ENCODE data around the gene IGF2BP3.
"Not testable (repeated sequence)": the region's sequence is repeated elsewhere in the genome, so short reads cannot be mapped to it uniquely, and the experiment has no call there.

The IGF2BP3 gene

GRCh38 chr7:23470330-23471105 is at the start of gene IGF2BP3:
IGF2BP3 (minus strand) TSS chr7:23470491; CDS start chr7:23470110, 381 bp downstream.
- peak; percentile 53 for DNase-seq (ENCODE audit: low spot score)

- DNase-seq (ENCODE audit: low spot score) = no peak
These were observed 44.5 kb upstream of the IGF2BP3 start for GRCh38 chr7:23514755-23515154.

- not testable (repeated sequence) for DNase-seq (ENCODE audit: low spot score)
These were observed 43.5 kb upstream of the IGF2BP3 start for GRCh38 chr7:23513746-23514145.

DNA sequence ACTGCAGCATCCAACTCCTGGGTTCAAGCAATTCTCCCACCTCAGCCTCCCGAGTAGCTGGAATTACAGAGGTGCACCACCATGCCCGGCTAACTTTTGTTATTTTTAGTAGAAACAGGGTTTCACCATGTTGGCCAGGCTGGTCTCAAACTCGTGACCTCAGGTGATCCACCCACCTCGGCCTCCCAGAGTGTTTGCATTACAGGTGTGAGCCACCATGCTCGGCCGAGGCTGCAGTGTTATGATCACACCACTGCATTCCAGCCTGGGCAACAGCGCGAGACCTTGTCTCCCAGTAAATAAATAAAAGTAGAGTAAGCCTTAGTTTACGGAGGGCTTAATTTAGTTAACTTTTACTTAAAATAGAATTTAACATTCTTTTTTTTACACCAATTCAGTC is 23.7 kb upstream of the IGF2BP3 start:
- no peak for DNase-seq (ENCODE audit: low spot score)

DNA sequence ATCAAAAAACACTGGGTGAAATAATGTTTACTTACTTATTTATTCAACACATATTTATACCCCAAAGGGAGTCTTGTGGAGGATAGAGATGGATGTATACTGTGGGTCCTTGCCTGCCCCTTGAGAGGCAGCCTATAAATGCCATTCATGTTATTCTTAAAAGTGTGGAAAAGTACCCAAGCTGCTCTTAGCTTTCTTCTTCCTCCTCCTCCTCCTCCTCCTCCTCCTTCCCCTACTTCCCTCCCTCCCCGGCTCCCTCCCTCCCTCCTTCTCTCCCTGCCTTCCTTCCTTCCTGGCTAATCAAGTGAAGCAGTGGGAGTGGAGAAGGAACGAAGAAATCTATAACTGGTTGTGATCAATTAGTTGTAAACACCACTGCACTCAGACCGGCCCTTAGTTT is 21.2 kb upstream of the IGF2BP3 start:
- no peak for DNase-seq (ENCODE audit: low spot score)

- DNase-seq (ENCODE audit: low spot score) = peak; percentile 72
These were observed 20.3 kb upstream of the IGF2BP3 start for GRCh38 chr7:23490357-23491135.

GRCh38 chr7:23488714-23489113 is 18.4 kb upstream of the IGF2BP3 start:
- not testable (repeated sequence) for DNase-seq (ENCODE audit: low spot score)

- no peak for DNase-seq (ENCODE audit: low spot score)
These were observed 17.4 kb upstream of the IGF2BP3 start for GRCh38 chr7:23487670-23488069.

- no peak for DNase-seq (ENCODE audit: low spot score)
These were observed 15.9 kb upstream of the IGF2BP3 start for GRCh38 chr7:23486002-23486773.

DNA sequence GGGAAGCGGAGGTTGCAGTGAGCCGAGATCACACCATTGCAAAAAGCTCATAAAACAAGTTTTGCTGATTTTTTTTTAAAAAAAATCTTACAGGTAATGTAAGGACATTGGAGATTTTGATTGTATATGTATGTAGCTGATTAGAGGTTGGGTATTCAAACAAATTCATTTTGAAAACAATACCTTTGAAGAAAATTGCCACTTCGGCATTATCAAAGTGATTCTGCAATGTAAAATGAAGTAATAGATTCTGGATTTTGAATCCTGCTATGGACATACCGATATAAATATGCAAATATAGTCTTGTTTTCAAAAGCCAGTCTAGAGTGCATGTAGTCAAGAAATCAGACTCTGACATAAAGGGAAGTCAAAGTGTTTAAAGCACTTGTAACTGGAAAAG is 12.4 kb upstream of the IGF2BP3 start:
- DNase-seq (ENCODE audit: low spot score) = no peak

DNA sequence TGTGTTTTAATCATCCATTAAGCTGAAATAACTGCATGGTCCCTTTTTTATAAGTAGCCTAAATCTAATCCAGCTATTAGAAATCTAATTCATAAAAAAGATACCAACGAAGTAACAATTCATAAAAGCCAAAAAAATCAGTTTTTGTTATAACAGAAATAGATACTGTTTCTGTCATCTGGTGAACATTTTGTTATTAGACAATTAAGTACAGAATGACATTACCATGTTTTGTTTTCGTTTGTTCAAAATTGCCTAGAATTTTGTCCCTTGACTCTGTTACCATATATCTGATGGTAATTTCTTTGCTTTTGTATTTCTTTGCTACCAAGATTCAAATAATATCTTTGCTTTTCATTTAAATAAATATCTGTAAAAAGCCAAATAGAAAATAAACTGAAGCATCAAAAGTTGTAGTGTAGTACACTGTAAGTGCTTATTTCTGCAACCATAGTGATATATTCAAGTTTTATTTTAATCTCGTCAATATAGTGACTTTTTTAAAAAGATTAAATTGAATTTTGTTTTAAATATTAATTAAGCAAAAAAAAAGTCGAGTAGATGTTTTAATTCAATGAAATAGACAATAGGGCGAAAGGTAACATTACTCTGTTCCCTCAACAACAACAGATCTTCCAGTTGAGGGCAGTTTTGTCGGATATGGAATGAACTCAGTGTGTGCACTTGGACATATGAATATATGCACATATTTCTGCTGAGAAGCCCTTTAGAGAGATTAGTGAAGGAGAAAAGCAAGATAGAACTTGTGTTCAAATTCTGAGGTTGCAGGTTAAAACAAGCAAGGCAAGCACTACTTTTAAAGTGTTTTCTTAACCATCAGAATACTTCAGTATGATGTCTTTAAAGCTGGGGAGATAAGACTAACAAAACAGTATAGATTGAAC is 7.9 kb upstream of the IGF2BP3 start:
- DNase-seq (ENCODE audit: low spot score) = no peak

DNA sequence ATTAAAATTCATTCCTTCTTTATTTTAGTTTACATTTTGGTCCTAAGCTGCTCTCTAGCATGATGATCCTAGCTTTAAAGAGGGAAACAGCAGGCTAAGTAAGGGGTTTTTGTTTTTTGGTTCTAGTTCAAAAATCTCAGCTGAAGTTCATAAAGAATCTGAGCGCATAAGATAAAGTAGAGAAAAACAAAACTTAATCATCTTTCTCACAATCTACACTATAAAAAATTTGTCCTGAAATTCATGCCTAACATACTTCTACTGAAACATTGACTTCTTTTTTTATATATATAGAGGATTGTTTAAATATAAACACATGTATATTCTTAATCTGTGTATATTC is 6.8 kb upstream of the IGF2BP3 start:
- DNase-seq (ENCODE audit: low spot score) = no peak

DNA sequence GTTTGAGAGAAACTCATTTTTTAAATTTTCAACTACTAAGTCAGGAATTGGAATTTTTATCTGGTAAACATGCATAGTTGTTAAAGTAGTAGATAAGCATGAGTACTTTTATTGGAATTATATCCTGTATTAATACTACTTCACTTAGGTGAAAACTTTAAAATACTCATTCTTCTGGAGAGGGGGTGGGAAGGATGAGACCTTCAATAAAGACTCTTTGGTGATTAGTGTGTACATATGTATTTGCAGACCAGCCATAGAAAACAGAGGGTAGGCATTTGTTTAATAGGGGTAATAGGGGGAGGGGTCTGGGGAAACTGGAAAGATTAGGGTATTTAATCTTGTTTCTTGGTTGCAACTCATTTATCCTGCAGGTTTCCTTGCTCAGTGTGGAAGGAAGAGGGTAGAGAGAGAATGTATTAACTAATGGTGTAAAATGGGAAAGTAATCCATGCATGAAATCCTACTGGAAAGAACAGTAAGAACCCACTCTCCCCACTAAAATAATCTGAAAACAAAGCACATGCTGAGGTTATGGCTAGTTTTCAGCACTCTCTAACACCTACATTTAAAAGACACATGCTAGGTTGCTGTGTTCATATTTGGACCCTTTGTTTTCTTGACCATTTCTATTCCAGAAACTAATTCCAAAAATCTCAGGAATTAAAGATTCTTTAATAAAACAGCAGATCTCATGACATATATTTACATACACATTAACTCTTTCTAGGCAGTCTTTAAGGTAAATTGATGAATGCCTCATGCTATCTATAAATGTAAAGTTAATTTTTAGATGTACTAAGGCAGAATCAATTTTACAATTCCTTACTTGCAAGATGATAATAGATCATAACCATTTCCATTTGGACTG is 6.2 kb upstream of the IGF2BP3 start:
- DNase-seq (ENCODE audit: low spot score) = no peak

GRCh38 chr7:23475576-23475839 is 5.2 kb upstream of the IGF2BP3 start:
- DNase-seq (ENCODE audit: low spot score) = no peak

DNA sequence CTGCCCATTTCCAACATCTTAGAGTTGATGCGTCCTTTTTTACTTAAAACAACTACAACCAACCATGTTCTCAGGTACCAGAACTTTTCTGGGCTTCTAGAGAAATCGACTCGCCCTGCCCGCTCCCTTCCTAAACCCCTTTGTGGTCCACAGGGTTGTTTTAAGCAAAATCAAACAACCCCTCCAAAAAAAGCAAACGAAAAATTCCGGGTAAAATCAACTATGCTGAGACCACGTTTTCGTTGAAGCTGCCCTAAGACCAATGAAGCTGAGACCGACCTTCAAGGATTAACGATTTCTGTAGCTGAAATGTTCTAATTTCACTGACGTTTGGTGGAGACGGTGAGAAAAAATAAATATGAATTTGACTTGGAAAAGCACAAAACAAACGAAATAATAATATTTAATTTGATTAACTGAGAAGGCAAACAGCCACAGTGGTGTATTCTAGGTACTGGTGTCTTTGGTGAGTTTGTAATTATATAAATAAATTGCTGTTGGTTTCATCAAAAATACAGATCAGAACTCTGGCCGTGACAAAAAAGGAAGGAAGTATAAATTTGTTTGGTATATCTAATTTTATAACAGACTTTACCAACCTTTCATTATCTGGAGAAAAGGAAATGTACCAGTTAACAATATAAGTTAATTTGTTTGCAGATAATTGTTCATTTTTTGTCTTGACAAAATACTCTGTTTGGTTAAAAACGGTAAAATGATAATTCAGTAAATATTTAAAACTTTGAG is 4.7 kb upstream of the IGF2BP3 start:
- no peak for DNase-seq (ENCODE audit: low spot score)

GRCh38 chr7:23474094-23474828 is 4.0 kb upstream of the IGF2BP3 start:
- DNase-seq (ENCODE audit: low spot score) = peak; percentile 90

GRCh38 chr7:23473844-23474093 is 3.5 kb upstream of the IGF2BP3 start:
- peak; percentile 40 for DNase-seq (ENCODE audit: low spot score)

GRCh38 chr7:23472956-23473843 is 2.9 kb upstream of the IGF2BP3 start:
- DNase-seq (ENCODE audit: low spot score) = no peak

GRCh38 chr7:23472556-23472955 is 2.3 kb upstream of the IGF2BP3 start:
- DNase-seq (ENCODE audit: low spot score) = no peak
